ENCODE data around the gene COL27A1.

DNA sequence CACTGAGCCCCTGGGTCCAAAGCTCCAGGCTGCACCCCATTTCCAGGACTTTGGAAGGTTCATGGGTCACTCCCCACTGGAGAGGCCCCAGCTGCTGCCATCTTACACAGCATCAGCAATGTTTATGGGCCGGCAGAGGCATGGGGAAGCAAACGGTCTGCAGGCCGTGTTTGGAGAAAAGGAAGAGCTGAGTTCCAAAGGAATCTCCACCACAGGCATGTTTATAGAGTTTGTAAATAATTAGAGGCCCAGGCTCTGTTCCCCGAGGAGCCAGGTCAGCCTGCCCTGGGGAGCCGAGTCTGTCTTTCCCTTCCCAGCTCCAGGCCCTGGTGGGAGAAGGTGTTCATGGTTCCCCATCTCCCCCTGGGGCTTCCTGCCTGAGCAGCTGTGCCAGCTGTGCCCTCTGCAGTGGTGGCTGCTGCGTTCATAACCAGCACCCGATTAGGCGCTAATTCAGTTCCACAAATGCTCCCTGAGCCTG is 64.8 kb downstream of the COL27A1 start:
- TF ChIP-seq, protein P1, sequence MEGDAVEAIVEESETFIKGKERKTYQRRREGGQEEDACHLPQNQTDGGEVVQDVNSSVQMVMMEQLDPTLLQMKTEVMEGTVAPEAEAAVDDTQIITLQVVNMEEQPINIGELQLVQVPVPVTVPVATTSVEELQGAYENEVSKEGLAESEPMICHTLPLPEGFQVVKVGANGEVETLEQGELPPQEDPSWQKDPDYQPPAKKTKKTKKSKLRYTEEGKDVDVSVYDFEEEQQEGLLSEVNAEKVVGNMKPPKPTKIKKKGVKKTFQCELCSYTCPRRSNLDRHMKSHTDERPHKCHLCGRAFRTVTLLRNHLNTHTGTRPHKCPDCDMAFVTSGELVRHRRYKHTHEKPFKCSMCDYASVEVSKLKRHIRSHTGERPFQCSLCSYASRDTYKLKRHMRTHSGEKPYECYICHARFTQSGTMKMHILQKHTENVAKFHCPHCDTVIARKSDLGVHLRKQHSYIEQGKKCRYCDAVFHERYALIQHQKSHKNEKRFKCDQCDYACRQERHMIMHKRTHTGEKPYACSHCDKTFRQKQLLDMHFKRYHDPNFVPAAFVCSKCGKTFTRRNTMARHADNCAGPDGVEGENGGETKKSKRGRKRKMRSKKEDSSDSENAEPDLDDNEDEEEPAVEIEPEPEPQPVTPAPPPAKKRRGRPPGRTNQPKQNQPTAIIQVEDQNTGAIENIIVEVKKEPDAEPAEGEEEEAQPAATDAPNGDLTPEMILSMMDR (IDR thresholded peaks at IDR 0.05; ENCODE audit: poor library complexity) = no peak
- TF ChIP-seq EZH2phosphoT487 (IDR thresholded peaks at IDR 0.05; ENCODE audit: low read depth, severe bottlenecking, unreplicated experiment) (no peak), EZH2 (IDR thresholded peaks at IDR 0.05; ENCODE audit: borderline replicate concordance) (no peak)
